Activated CD8-positive, alpha-beta memory T cell treated with anti-CD3 and anti-CD28 coated beads, Interleukin-2, amount 10 ng/mL, durations not matched to agents 7 days and 5 days (primary cell): Measurements from ENCODE around the gene TSPAN18. TPM values are rescaled to one million over a fixed set of nuclear protein-coding genes. Genes with fewer than 3 reads are reported as not detected.
A peak's percentile ranks its signal among the peaks of the same experiment; 100 is the strongest.

ENCODE experiments used
- ATAC-seq: fragments of 150-1000 bp; cut with Tn5 transposase; one replicate; pipeline ENCODE4 v1.10.0; 2021; ENCODE audit warnings: moderate library complexity
- CTCF ChIA-PET: fragments of 350-600 bp; sonication (Branson Sonifier 250); formaldehyde crosslinking; loops from one replicate; lab custom pipeline; 2021; ENCODE audit warnings: antibody characterized with exemption; lab: Charles Lee
- DNase-seq: peaks from one replicate; pipeline ENCODE4 v3.0.0-alpha.2; 2020
- H3K27ac Mint-ChIP-seq: one replicate; pipeline ENCODE4 v1.8.0; 2021; ENCODE audit warnings: mild to moderate bottlenecking, mixed read lengths
- H3K27me3 Mint-ChIP-seq: one replicate; pipeline ENCODE4 v1.8.0; 2021; ENCODE audit warnings: mixed read lengths
- H3K36me3 Mint-ChIP-seq: one replicate; pipeline ENCODE4 v1.8.0; 2021; ENCODE audit warnings: mild to moderate bottlenecking, mixed read lengths
- H3K4me1 Mint-ChIP-seq: one replicate; pipeline ENCODE4 v1.8.0; 2021; ENCODE audit warnings: mixed read lengths
- H3K4me3 Mint-ChIP-seq: one replicate; pipeline ENCODE4 v1.8.0; 2021; ENCODE audit warnings: mild to moderate bottlenecking, moderate library complexity, mixed read lengths
- H3K9me3 Mint-ChIP-seq: one replicate; pipeline ENCODE4 v1.8.0; 2022; ENCODE audit warnings: low read depth, mixed read lengths
- total RNA-seq, 2 experiments: library from RNA; stranded (reverse); gene quantifications; one replicate each; pipeline ENCODE4 v1.2.3, GENCODE V29; 2021

Gene TSPAN18
- total RNA-seq, 2 experiments from 2014 or later: 3.8 to 6.1 TPM

DNA sequence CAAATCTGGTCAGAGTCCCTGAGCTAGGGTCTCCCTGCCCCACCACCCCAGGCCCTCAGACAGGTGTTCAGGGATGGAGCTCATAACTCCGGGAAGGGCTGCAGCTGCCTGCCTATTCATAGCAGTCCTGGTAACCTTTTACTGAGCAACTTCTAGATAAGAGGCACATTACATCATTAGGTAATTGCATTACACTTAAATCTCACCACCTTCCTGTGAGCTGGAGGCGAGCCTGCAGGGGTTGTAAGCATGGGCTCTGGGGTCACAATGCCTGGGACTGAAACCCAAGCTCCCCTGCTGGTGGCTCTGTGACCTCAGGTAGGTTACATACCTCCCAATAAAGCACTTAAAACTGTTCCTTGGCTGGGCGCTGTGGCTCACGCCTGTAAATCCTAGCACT is 201.4 kb downstream of the TSPAN18 start:
- no peak for DNase-seq
- Mint-ChIP-seq H3K4me3 (no peak overlapping the region), H3K36me3 (no peaks in the 10 kb centered on the region), H3K27ac (no peak overlapping the region), H3K9me3 (no peaks in the 10 kb centered on the region), H3K4me1 (no peaks in the 10 kb centered on the region), H3K27me3 (no peaks in the 10 kb centered on the region)
- CTCF ChIA-PET: interaction anchor here (0.6 to 8.3 kb wide), 17 partner anchors 8 to 400 kb away, joined by 3 to 373 read pairs (median 4); partner anchors contain the start of gene TP53I11
- ATAC-seq: no peak

DNA sequence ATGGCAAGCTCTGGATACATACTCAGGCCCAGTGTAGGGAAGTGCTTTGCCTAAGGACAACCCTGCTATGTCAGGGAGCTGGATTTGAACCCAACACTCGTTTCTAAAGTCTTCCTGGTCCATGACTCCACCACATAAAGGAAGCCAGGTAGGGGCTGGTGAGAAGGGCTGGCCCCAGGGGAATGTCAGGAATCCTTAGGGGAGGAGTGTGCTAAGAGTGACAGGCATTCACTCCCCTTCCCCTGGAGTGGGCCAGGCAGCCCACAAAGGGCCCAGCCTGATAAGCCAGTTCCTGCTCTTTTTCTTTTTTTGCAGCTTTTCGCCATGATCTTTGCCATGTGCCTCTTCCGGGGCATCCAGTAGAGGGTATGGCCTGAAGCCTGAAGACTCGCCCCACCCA is 202.1 kb downstream of the TSPAN18 start:
- no peaks in the 10 kb centered on the region for H3K9me3 Mint-ChIP-seq
- CTCF ChIA-PET: interaction anchor here (0.9 to 8.3 kb wide), 10 partner anchors 8 to 188 kb away, joined by 3 to 373 read pairs (median 4); no protein-coding TSS in a partner anchor
- no peaks in the 10 kb centered on the region for H3K36me3 Mint-ChIP-seq
- H3K4me3 Mint-ChIP-seq: no peak overlapping the region
- no peak for DNase-seq
- ATAC-seq: no peak
- H3K27ac Mint-ChIP-seq: no peak overlapping the region
- no peaks in the 10 kb centered on the region for H3K27me3 Mint-ChIP-seq
- no peaks in the 10 kb centered on the region for H3K4me1 Mint-ChIP-seq

- no peaks in the 10 kb centered on the region for H3K27me3 Mint-ChIP-seq
- H3K4me1 Mint-ChIP-seq: no peaks in the 10 kb centered on the region
- H3K27ac Mint-ChIP-seq: no peak overlapping the region
- no peak for ATAC-seq
- no peaks in the 10 kb centered on the region for H3K9me3 Mint-ChIP-seq
- H3K36me3 Mint-ChIP-seq: no peaks in the 10 kb centered on the region
- CTCF ChIA-PET: interaction anchor here (1.6 to 8.3 kb wide), 2 partner anchors 19 to 172 kb away, joined by 7 to 373 read pairs; no protein-coding TSS in a partner anchor
- no peak overlapping the region for H3K4me3 Mint-ChIP-seq
- DNase-seq: no peak
Observed at GRCh38 chr11:44930588-44931302, 204.0 kb downstream of the TSPAN18 start.

DNA sequence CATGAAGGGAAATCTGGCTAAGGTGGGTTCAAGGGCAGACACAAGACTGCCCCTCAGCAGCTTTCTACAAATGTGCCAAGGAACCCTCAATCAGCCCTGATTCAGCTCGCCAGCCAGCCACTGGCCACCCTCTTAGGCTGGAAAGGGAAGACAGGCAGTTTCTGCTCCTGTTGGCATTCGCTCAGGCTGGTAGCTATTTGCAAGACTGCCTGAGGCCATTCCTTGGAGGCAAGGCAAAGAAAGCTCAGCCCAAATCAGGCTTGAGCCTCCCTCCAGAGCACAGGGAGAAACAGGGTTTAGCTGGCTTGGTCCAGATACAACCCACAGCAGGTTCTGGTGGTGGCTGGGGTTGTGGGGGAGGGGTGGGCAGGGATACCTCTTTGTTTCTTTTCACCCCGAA is 204.7 kb downstream of the TSPAN18 start:
- no peaks in the 10 kb centered on the region for H3K4me1 Mint-ChIP-seq
- H3K9me3 Mint-ChIP-seq: no peaks in the 10 kb centered on the region
- no peaks in the 10 kb centered on the region for H3K36me3 Mint-ChIP-seq
- H3K4me3 Mint-ChIP-seq: no peak overlapping the region
- H3K27ac Mint-ChIP-seq: no peak overlapping the region
- no peaks in the 10 kb centered on the region for H3K27me3 Mint-ChIP-seq
- DNase-seq (no peak), ATAC-seq (no peak)
- CTCF ChIA-PET: interaction anchor here (1.6 to 8.3 kb wide), 2 partner anchors 20 to 171 kb away, joined by 7 to 373 read pairs; no protein-coding TSS in a partner anchor

DNA sequence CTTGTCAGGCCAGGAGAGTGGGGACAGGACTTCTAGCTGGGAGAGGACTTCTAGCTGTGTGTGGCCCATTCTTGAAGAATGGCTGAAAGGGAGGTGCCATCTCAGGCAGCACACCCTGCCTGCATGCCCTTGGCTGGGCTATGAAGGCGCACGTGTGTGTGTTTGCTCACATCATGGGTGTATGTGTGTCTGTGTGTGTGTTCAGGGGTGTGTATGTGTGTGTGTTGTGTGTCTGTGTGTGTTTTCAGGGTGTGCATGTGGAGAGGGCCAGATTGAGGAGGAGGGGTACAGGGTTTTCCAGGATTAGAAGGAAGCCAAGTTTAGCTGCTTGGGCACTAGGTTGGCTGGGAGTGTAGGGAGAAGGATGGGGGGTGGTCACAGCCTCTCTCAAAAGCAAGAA is 207.3 kb downstream of the TSPAN18 start:
- CTCF ChIA-PET: interaction anchor here (16.1 kb wide), 1 partner anchor 169 kb away, joined by 622 read pairs; no protein-coding TSS in a partner anchor
- Mint-ChIP-seq H3K27ac (no peak overlapping the region), H3K9me3 (no peaks in the 10 kb centered on the region), H3K36me3 (no peaks in the 10 kb centered on the region), H3K27me3 (no peaks in the 10 kb centered on the region), H3K4me3 (no peak overlapping the region), H3K4me1 (no peaks in the 10 kb centered on the region)
- ATAC-seq: no peak
- no peak for DNase-seq

GRCh38 chr11:44934735-44935250 is 208.0 kb downstream of the TSPAN18 start:
- Mint-ChIP-seq H3K4me3 (no peak overlapping the region), H3K36me3 (no peaks in the 10 kb centered on the region), H3K9me3 (no peaks in the 10 kb centered on the region), H3K4me1 (no peaks in the 10 kb centered on the region), H3K27me3 (no peaks in the 10 kb centered on the region), H3K27ac (no peak overlapping the region)
- no peak for DNase-seq
- ATAC-seq: no peak
- CTCF ChIA-PET: interaction anchor here (3.7 to 16.1 kb wide), 2 partner anchors 8 to 168 kb away, joined by 68 to 622 read pairs; no protein-coding TSS in a partner anchor

- Mint-ChIP-seq H3K36me3 (no peaks in the 10 kb centered on the region), H3K9me3 (no peaks in the 10 kb centered on the region), H3K27ac (no peak overlapping the region), H3K4me1 (no peaks in the 10 kb centered on the region), H3K27me3 (no peaks in the 10 kb centered on the region), H3K4me3 (no peak overlapping the region)
- DNase-seq (peak; percentile 86), ATAC-seq (peak; percentile 87)
- CTCF ChIA-PET: interaction anchor here (0.6 to 16.1 kb wide), 48 partner anchors 10 to 392 kb away, joined by 3 to 622 read pairs (median 4); partner anchors contain the start of gene TP53I11
Observed at GRCh38 chr11:44936525-44936924, 209.8 kb downstream of the TSPAN18 start.

DNA sequence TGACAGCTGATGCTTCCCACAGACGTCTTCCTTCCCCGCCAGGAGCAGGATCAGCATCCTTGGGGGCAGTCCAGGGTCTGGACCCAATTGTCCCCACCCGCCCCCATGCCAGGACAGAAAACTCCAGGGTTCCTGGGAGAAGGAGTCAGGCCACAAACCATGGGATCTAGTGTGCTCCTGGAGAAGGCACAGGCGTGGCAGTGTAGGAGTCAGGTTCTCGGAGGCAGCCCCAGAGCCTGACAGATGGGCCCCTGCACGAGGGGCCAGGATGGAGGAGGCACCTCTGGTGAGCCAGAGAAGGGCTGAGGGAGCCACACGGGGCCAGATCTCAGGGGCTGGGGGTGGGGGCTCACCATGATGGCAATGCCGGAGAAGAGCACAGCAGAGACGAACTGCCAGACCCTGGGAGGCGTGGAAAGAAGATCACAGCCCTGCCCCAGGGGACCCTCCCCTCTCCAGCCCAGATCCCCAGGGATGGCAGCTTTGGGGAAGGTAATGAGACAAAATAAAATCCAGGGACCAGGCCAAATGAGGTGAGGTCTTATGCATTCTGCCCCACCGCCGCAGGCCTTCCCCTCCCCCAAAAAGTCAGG is 210.3 kb downstream of the TSPAN18 start:
- H3K4me1 Mint-ChIP-seq: no peaks in the 10 kb centered on the region
- H3K4me3 Mint-ChIP-seq: no peak overlapping the region
- ATAC-seq (no peak), DNase-seq (no peak)
- H3K36me3 Mint-ChIP-seq: no peaks in the 10 kb centered on the region
- no peaks in the 10 kb centered on the region for H3K27me3 Mint-ChIP-seq
- H3K27ac Mint-ChIP-seq: no peak overlapping the region
- no peaks in the 10 kb centered on the region for H3K9me3 Mint-ChIP-seq
- CTCF ChIA-PET: interaction anchor here (0.6 to 16.1 kb wide), 35 partner anchors 9 to 391 kb away, joined by 3 to 622 read pairs (median 4); partner anchors contain the start of gene TP53I11

- Mint-ChIP-seq H3K9me3 (no peaks in the 10 kb centered on the region), H3K4me3 (no peak overlapping the region), H3K27me3 (no peaks in the 10 kb centered on the region), H3K27ac (no peak overlapping the region), H3K4me1 (no peaks in the 10 kb centered on the region), H3K36me3 (no peaks in the 10 kb centered on the region)
- no peak for DNase-seq
- CTCF ChIA-PET: interaction anchor here (0.7 to 16.1 kb wide), 7 partner anchors 8 to 165 kb away, joined by 3 to 622 read pairs (median 12); partner anchors contain the start of gene TP53I11
- no peak for ATAC-seq
Observed at GRCh38 chr11:44938066-44938691, 211.4 kb downstream of the TSPAN18 start.

DNA sequence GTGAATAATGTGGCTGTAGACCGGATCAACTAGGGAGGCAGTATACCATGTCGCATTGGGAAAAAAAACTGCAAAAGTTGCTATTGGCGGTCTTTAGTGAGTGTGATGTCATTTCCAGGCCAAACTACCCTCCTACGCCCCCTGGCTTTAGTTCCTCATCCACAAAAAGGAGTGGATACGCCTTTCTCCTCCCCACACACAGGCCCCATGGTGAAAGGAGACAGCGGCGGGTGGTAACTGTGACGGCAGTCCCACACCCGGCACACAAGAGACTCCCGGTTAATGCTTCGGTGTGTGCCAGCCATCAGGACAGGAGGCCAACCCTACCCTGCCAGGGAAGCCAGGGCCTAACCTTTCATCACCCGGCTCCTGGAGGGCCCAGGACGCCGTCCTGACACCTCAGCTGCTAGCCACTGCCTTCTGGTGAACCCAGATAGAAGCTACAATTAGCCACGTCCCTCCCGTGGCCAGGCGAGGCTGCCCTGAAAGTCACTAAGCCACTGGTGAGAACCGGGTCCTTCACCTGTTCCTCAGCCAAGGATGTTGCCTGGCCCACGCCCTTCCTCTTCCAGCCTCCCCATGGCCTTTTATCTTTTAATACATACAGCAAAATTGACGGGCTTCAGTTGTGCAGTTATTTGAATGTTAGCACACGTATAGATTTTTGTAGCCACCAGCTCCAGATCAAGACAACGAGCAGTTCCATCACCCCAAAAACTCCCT is 213.1 kb downstream of the TSPAN18 start:
- ATAC-seq (no peak), DNase-seq (no peak)
- no peaks in the 10 kb centered on the region for H3K9me3 Mint-ChIP-seq
- no peaks in the 10 kb centered on the region for H3K36me3 Mint-ChIP-seq
- no peak overlapping the region for H3K4me3 Mint-ChIP-seq
- no peaks in the 10 kb centered on the region for H3K4me1 Mint-ChIP-seq
- CTCF ChIA-PET: interaction anchor here (0.9 to 16.1 kb wide), 6 partner anchors 9 to 163 kb away, joined by 3 to 622 read pairs (median 5); no protein-coding TSS in a partner anchor
- H3K27ac Mint-ChIP-seq: no peak overlapping the region
- no peaks in the 10 kb centered on the region for H3K27me3 Mint-ChIP-seq

- Mint-ChIP-seq H3K4me1 (no peaks in the 10 kb centered on the region), H3K4me3 (no peak overlapping the region), H3K9me3 (no peaks in the 10 kb centered on the region), H3K27me3 (no peaks in the 10 kb centered on the region), H3K27ac (no peak overlapping the region), H3K36me3 (no peaks in the 10 kb centered on the region)
- ATAC-seq: no peak
- no peak for DNase-seq
- CTCF ChIA-PET: interaction anchor here (0.7 to 16.1 kb wide), 7 partner anchors 8 to 162 kb away, joined by 3 to 622 read pairs (median 4); no protein-coding TSS in a partner anchor
Observed at GRCh38 chr11:44940404-44940803, 213.6 kb downstream of the TSPAN18 start.

DNA sequence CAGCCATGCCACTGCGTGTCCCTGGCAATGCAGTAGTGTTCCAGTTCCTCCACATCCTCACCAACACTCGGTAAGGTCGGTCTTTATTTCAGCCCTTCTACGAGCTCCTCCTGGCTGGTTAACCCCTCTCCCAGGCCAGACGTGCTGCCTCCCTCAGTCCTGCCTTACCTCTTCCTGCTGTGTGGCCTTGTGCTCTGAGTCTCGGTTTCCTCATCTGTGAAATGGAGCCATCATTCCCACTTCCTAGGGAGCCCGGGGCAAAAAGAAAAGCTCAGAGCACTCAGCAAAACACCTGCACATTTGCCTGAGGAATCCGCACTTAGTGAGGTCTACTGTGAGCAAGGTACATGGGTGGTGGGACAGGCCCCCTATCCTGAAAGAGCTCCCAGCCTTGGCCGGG is 214.1 kb downstream of the TSPAN18 start:
- CTCF ChIA-PET: interaction anchor here (0.7 to 16.1 kb wide), 7 partner anchors 8 to 162 kb away, joined by 3 to 622 read pairs (median 4); no protein-coding TSS in a partner anchor
- Mint-ChIP-seq H3K4me3 (no peak overlapping the region), H3K4me1 (no peaks in the 10 kb centered on the region), H3K9me3 (no peaks in the 10 kb centered on the region), H3K27me3 (no peaks in the 10 kb centered on the region), H3K36me3 (no peaks in the 10 kb centered on the region), H3K27ac (no peak overlapping the region)
- DNase-seq (no peak), ATAC-seq (no peak)
